ENCODE measurements around the gene CRIM1. TPM values are rescaled to one million over a fixed set of nuclear protein-coding genes. Genes with fewer than 3 reads are reported as not detected.

Gene CRIM1
- total RNA-seq, 1 donor from 2014 or later, result 61.8 TPM

GRCh38 chr2:36376992-36377738 is 21.6 kb downstream of the CRIM1 start:
- TF ChIP-seq, protein P1, sequence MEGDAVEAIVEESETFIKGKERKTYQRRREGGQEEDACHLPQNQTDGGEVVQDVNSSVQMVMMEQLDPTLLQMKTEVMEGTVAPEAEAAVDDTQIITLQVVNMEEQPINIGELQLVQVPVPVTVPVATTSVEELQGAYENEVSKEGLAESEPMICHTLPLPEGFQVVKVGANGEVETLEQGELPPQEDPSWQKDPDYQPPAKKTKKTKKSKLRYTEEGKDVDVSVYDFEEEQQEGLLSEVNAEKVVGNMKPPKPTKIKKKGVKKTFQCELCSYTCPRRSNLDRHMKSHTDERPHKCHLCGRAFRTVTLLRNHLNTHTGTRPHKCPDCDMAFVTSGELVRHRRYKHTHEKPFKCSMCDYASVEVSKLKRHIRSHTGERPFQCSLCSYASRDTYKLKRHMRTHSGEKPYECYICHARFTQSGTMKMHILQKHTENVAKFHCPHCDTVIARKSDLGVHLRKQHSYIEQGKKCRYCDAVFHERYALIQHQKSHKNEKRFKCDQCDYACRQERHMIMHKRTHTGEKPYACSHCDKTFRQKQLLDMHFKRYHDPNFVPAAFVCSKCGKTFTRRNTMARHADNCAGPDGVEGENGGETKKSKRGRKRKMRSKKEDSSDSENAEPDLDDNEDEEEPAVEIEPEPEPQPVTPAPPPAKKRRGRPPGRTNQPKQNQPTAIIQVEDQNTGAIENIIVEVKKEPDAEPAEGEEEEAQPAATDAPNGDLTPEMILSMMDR (IDR thresholded peaks at IDR 0.05; ENCODE audit: unreplicated experiment), result no peak
- DNase-seq (ENCODE audit: low spot score in 2 of 2, unreplicated experiment in 2 of 2), result no peak
- Mint-ChIP-seq H3K4me3 (no peak overlapping the region), H3K9me3 (no peaks in the 10 kb centered on the region), H3K36me3 (no peaks in the 10 kb centered on the region), H3K27ac (no peak overlapping the region), H3K4me1 (peaks cover 62% of the 10 kb centered on the region), H3K27me3 (ENCODE audit: low read depth) (no peaks in the 10 kb centered on the region)

DNA sequence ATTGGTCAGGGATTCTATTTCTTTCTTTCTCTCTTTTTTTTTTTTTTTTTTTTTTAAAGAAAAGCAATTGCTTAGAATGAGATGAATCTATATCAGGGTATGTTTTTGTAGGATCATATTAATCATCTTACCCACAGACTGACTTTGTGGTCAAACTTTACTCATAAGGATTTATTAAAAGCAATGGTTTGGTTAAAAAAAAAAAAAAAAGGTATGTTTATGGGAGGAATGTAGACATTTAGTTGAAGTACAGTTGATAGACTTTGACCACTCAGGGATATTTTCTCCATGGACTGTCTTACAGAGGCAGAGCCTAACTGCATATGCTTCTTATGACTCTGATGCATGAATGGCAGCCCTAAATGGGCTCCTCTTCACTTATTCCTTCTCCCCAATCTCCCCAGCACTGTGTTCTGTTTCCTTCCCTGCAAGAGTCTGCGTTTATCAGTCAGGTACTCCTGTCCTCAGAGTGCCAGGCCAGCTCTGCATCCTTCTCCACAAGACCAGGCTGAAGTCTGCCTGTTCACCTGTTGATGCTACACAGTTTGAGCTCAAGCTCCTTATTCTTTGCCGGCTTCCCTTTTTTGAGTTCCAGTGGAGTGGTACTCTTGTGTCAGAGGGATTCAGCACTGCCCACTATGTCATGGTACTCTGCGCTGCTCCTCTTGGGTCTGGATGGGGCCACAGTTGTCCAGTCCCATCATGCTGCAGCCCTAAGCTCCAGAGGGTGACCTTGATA is 24.3 kb downstream of the CRIM1 start:
- Mint-ChIP-seq H3K4me1 (peaks cover 49% of the 10 kb centered on the region), H3K4me3 (no peak overlapping the region), H3K27me3 (ENCODE audit: low read depth) (no peaks in the 10 kb centered on the region), H3K36me3 (no peaks in the 10 kb centered on the region), H3K27ac (no peak overlapping the region), H3K9me3 (no peaks in the 10 kb centered on the region)
- TF ChIP-seq, protein P1 (IDR thresholded peaks at IDR 0.05; ENCODE audit: unreplicated experiment), result no peak
- DNase-seq (ENCODE audit: low spot score in 2 of 2, unreplicated experiment in 2 of 2), result no peak

DNA sequence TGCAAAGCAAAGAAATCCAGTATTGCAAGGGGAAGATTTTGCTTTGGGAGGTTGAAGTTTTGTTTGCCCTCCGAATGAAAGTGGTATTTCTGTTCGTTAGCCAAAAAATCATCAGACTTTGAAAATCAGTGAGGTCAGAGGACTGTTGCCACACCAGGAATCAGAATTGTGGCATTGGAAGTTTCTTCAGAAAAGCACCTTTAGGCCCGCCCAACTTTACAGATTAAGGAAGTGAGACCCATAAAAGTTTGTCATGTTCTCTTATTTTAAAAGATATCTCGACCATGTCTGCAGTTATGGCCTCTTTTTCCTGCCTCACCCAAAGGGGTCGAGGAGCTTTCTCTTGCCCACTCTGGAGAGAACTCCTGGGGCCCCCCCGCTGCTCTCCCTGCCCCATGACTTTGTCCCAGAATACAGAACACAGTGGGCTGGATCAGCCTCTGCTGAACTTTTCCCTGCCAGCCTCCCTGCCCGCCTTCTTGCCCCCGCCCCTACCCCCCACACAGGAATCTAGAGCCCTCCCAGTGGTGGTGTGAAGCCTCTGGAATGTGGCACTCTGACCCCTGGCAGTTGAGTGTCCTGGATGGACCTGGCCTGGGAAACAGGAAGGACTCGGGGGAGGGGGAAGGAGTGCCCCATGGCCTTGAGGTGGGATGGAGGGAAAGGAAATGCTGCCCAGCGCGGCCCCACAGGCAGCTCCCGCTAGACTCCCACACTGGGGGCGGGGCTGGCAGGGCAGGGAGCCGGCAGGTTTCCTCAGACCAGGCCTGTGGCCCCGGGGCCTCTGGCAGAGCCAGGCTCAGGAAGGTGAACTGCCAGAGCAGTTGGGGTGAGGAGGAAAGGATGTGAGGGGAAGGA is 25.3 kb downstream of the CRIM1 start:
- Mint-ChIP-seq H3K27me3 (ENCODE audit: low read depth) (no peaks in the 10 kb centered on the region), H3K9me3 (no peaks in the 10 kb centered on the region), H3K4me3 (no peak overlapping the region), H3K4me1 (peaks cover 54% of the 10 kb centered on the region), H3K27ac (peak overlapping the region; percentile 48), H3K36me3 (no peaks in the 10 kb centered on the region)
- no peak for DNase-seq (ENCODE audit: low spot score in 2 of 2, unreplicated experiment in 2 of 2)
- TF ChIP-seq, protein P1 (IDR thresholded peaks at IDR 0.05; ENCODE audit: unreplicated experiment), result no peak

DNA sequence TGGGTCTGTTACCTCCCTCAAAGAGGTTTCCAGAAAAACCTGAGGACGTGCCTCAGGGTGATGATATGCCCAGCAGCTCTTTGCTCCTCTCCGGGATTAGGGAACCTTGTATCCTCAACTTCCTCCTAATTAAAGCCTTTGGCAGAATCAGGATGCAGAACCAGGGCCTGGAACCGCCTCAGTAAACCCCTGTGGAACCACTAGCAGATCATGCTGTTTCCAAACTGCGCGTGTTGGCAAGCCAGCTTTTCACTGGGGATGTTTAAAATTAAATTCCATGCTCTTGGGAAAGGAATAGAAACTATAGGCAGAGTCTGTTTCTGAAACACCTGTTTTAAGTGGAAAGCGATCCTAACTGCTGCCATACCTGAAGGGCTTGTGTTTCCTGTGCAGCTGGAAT is 26.4 kb downstream of the CRIM1 start:
- DNase-seq (ENCODE audit: low spot score in 2 of 2, unreplicated experiment in 2 of 2), result no peak
- TF ChIP-seq, protein P1 (IDR thresholded peaks at IDR 0.05; ENCODE audit: unreplicated experiment), result no peak
- Mint-ChIP-seq H3K4me3 (no peak overlapping the region), H3K4me1 (peaks cover 47% of the 10 kb centered on the region), H3K9me3 (no peaks in the 10 kb centered on the region), H3K27me3 (ENCODE audit: low read depth) (no peaks in the 10 kb centered on the region), H3K36me3 (no peaks in the 10 kb centered on the region), H3K27ac (no peak overlapping the region)

DNA sequence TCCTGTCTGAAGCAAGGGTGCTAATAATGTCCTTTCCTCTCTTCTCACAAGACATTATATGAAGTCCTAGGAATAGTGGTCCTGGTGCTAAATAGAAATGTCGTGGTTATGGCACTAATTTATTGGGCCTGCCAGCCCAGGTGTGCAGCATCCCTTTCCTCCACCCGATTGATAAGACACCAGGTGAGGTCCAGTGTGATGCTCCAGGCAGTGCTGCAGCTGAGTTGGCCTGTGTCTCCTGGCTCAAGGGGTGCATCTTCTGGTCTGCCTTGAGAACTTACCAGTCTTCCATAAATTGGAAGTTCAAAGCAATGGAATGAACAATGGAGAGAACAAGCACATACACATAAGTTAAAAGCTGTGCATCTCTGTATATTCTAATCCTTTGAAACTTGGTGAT is 26.9 kb downstream of the CRIM1 start:
- no peak for DNase-seq (ENCODE audit: low spot score in 2 of 2, unreplicated experiment in 2 of 2)
- Mint-ChIP-seq H3K27me3 (ENCODE audit: low read depth) (no peaks in the 10 kb centered on the region), H3K36me3 (no peaks in the 10 kb centered on the region), H3K9me3 (no peaks in the 10 kb centered on the region), H3K4me3 (no peak overlapping the region), H3K27ac (no peak overlapping the region), H3K4me1 (peaks cover 50% of the 10 kb centered on the region)
- TF ChIP-seq, protein P1 (IDR thresholded peaks at IDR 0.05; ENCODE audit: unreplicated experiment), result no peak
